ENCODE measurements around the gene SEZ6L2. TPM values are rescaled to one million over a fixed set of nuclear protein-coding genes. Genes with fewer than 3 reads are reported as not detected.
"Not testable (repeated sequence)": the region's sequence is repeated elsewhere in the genome, so short reads cannot be mapped to it uniquely, and the experiment has no call there.

Gene SEZ6L2
- total RNA-seq, 1 donor from 2014 or later, result 0.61 TPM

DNA sequence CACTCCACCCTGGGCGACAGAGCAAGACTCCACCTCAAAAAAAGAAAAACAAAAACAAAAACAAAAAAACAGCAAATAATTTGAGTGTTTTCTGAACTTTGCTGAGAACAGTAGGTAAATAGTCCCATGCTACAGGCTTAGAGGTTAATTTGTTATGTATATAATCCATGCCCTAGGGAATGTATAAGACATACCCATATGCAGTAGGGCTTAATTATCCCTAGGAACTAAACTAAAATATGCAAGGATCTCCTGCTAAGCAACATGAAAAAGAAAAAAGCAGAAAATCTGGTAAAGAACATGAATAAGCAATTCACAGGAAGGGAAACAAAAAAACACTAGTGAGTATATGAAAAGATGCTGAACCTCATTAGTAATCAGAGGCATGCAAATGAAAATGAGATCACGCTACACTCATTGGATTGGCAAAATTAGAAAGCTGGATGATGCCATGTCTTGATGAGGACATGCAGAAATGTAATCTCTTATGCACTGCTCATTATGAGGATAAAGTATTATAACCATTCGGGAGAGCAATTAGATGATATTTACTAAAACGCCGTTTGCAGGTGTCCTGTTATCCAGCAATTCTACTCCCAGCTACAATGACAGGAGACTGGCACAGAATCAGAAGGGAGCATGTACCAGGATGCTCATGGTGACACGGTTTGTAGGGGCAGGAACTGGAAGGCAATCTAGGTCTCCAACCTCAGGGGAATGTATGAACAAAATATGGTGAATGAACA is 21.1 kb upstream of the SEZ6L2 start:
- Mint-ChIP-seq H3K27me3 (no peaks in the 10 kb centered on the region), H3K27ac (peak overlapping the region; percentile 1), H3K9me3 (no peaks in the 10 kb centered on the region), H3K36me3 (ENCODE audit: low read depth) (peaks cover 46% of the 10 kb centered on the region), H3K4me3 (no peak overlapping the region), H3K4me1 (peaks cover 26% of the 10 kb centered on the region)
- intact Hi-C loops (cut with micrococcal nuclease), result loop anchor here (10.0 kb wide), 1 partner anchor 116 kb away; the partner anchor contains the start of gene MAZ
- DNase-seq, result no peak

DNA sequence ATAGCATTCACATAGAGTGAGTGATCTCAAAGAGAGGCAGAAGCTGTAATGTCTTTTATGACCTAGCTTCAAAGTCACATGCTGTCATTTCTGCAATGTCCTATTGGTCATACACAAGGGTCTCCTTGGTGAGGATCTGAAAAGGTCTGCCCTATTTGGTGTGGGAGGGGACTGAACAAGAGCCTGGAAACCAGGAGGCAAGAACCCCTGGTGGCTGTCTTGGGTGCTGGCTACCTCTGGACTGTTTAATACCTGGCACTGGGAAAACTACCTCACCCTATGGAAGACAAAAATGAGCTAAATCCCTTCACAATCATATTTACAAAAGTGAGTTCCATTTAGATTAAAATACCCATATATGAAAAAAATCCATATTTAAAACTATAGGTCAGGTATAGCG is 17.6 kb upstream of the SEZ6L2 start:
- peaks cover 38% of the 10 kb centered on the region for H3K36me3 Mint-ChIP-seq (ENCODE audit: low read depth)
- no peak overlapping the region for H3K27ac Mint-ChIP-seq
- H3K9me3 Mint-ChIP-seq, result no peaks in the 10 kb centered on the region
- H3K27me3 Mint-ChIP-seq, result no peaks in the 10 kb centered on the region
- H3K4me3 Mint-ChIP-seq, result no peak overlapping the region
- DNase-seq, result no peak
- intact Hi-C loops (cut with micrococcal nuclease), result no loop called here
- H3K4me1 Mint-ChIP-seq, result peaks cover 9% of the 10 kb centered on the region

DNA sequence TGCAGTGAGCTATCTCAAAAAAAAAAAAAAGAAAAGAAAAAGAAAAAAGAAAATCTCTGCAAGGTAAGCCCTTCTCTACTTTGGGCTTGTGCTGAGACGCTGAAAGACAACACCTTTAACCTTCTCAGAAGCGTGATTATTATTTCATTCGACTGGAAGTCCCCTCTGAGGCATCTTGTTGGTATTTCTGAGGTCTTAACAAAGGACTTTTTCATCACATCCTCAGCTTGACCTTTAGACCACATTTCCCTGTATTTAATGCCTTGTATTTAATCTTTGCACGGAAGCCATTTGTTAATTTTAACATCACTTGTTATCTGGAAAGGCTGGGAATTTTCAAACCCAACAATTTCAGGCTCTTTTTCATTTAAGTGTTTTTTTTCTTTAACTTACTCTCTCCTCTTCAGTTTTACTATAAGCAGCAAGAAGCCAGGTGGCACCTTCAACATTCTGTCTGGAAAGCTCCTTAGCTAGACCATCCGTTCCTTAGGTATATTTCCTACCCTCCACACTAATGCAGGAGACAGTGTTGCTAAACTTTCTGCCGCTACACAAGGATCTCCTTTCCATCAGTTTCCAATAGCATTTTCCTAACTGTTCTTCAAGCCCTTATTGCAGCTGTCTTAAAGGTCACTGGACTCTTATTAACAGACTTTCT is 16.4 kb upstream of the SEZ6L2 start:
- no peak overlapping the region for H3K27ac Mint-ChIP-seq
- H3K4me1 Mint-ChIP-seq, result peaks cover 7% of the 10 kb centered on the region
- no peak overlapping the region for H3K4me3 Mint-ChIP-seq
- H3K9me3 Mint-ChIP-seq, result no peaks in the 10 kb centered on the region
- DNase-seq, result no peak
- H3K36me3 Mint-ChIP-seq (ENCODE audit: low read depth), result peaks cover 28% of the 10 kb centered on the region
- intact Hi-C loops (cut with micrococcal nuclease), result no loop called here
- H3K27me3 Mint-ChIP-seq, result no peaks in the 10 kb centered on the region

DNA sequence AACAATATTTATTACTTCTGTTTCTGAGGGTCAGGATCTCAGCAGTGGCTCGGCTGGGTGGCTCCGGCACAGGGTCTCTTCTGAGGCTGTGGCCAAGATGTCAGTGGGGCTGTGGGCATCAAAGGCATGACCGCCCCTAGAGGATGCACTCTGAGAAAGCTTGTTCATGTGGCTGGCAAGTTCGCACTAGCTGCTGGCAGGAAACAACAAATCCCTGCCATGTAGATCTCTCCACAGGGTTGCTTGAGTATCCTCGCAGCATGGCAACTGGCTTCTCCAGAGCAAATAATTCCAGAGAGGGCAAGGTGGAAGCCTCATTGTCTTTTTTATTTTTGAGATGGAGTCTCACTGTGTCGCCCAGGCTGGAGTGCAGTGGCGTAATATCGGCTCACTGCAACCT is 14.2 kb upstream of the SEZ6L2 start:
- H3K4me3 Mint-ChIP-seq, result no peak overlapping the region
- peaks cover 5% of the 10 kb centered on the region for H3K4me1 Mint-ChIP-seq
- no peaks in the 10 kb centered on the region for H3K27me3 Mint-ChIP-seq
- intact Hi-C loops (cut with micrococcal nuclease), result no loop called here
- H3K9me3 Mint-ChIP-seq, result no peaks in the 10 kb centered on the region
- no peak overlapping the region for H3K27ac Mint-ChIP-seq
- H3K36me3 Mint-ChIP-seq (ENCODE audit: low read depth), result peaks cover 13% of the 10 kb centered on the region
- DNase-seq, result no peak

DNA sequence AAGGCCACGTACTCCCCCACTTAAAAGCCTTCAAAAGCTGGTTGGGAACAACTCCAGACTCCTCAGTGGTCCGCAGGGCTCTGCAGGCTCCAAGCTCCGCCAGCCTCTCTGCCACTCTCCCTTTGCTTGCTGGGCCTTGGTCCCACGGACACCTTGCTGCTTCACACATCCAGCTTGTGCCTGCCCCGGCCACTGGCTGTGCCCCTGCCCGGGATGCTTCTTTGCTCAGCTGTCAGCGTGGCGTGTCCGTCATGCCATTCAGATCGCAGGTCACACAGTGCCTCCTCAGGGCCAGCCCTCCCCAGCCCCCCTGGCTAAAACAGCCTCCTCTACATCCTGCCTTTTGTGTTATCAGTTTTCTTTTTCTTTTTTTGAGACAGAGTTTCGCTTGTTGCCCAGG is 12.7 kb upstream of the SEZ6L2 start:
- peaks cover 15% of the 10 kb centered on the region for H3K36me3 Mint-ChIP-seq (ENCODE audit: low read depth)
- H3K4me1 Mint-ChIP-seq, result peaks cover 5% of the 10 kb centered on the region
- H3K4me3 Mint-ChIP-seq, result no peak overlapping the region
- no peak overlapping the region for H3K27ac Mint-ChIP-seq
- intact Hi-C loops (cut with micrococcal nuclease), result no loop called here
- no peak for DNase-seq
- H3K9me3 Mint-ChIP-seq, result no peaks in the 10 kb centered on the region
- H3K27me3 Mint-ChIP-seq, result no peaks in the 10 kb centered on the region

DNA sequence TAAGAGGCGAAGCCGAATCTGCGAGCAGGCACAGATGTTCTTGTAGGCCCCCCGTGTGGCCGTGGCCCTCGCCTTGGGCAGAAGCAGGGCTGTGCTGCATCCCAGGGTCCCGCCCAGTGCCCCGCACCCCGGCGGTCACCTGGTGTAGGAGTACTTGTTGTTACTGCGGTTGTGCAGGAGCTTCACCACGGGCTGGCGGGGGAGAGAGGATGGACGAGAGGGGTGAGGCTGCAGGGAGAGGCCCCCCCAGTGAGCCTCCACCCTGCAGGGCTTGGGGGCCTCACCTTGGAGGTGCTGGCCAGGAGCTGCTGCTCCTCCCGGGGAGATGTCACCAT is 12.3 kb upstream of the SEZ6L2 start:
- no peaks in the 10 kb centered on the region for H3K9me3 Mint-ChIP-seq
- peaks cover 5% of the 10 kb centered on the region for H3K4me1 Mint-ChIP-seq
- no peak for DNase-seq
- H3K27me3 Mint-ChIP-seq, result no peaks in the 10 kb centered on the region
- H3K27ac Mint-ChIP-seq, result no peak overlapping the region
- intact Hi-C loops (cut with micrococcal nuclease), result no loop called here
- peaks cover 15% of the 10 kb centered on the region for H3K36me3 Mint-ChIP-seq (ENCODE audit: low read depth)
- H3K4me3 Mint-ChIP-seq, result no peak overlapping the region

DNA sequence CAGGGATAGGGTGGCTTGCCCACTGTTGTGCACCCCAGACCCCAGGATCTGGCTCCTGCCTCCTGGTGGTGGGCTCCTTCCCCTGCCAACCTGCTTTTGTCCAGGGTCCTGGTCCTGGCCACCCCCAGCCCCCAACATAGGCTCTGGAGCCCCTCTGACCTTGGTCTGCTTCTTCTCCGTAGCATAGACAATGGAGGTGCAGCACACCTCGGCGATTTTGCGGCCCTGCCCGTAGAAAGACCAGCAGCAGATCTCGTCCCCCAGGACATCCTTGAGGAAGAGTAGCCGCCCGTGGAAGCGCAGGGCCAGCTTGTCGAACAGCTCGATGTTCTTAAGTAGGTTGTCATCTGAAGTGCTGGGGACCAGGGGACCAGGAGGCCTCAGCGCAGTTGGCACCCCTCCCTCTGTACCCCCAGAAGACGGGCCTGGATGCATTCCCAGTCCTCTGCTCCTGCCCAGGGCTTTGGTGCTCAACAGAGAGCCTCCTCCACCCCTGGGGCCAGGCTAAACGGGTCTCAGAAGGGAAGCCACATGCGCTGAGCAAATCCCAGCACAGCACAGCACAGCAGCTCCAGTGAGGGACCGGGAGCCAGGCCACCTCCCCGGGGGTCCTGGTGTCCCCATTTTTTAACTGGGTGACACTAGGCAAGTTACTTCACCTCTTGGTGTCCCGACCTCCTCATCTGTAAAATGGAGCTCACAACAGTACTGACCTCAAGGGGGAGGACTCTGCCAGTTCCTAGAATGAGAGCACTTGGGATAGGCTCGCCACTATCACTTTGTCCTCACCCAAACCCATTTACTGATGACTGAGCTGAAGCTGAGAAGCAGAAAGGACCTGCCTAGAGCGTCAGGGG is 11.7 kb upstream of the SEZ6L2 start:
- Mint-ChIP-seq H3K4me3 (no peak overlapping the region), H3K27ac (no peak overlapping the region), H3K36me3 (ENCODE audit: low read depth) (peaks cover 18% of the 10 kb centered on the region), H3K9me3 (no peaks in the 10 kb centered on the region), H3K27me3 (no peaks in the 10 kb centered on the region), H3K4me1 (peaks cover 4% of the 10 kb centered on the region)
- intact Hi-C loops (cut with micrococcal nuclease), result no loop called here
- no peak for DNase-seq

DNA sequence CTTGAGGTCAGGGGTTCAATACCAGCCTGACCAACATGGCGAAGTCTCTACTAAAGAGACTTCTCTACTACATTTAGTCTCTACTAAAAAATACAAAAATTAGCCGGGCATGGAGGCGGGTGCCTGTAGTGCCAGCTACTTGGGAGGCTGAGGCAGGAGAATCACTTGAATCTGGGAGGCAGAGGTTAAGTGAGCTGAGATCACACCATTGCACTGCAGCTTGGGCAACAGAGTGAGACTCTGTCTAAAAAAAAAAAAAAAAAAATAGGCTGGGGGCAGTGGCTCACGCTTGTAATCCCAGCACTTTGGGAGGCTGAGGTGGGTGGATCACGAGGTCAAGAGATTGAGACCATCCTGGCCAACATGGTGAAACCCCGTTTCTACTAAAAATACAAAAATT is 10.5 kb upstream of the SEZ6L2 start:
- H3K36me3 Mint-ChIP-seq (ENCODE audit: low read depth), result peaks cover 15% of the 10 kb centered on the region
- DNase-seq; H3K27ac Mint-ChIP-seq; H3K9me3 Mint-ChIP-seq; intact Hi-C loops (cut with micrococcal nuclease); H3K4me1 Mint-ChIP-seq; H3K27me3 Mint-ChIP-seq; H3K4me3 Mint-ChIP-seq: not testable (repeated sequence)

DNA sequence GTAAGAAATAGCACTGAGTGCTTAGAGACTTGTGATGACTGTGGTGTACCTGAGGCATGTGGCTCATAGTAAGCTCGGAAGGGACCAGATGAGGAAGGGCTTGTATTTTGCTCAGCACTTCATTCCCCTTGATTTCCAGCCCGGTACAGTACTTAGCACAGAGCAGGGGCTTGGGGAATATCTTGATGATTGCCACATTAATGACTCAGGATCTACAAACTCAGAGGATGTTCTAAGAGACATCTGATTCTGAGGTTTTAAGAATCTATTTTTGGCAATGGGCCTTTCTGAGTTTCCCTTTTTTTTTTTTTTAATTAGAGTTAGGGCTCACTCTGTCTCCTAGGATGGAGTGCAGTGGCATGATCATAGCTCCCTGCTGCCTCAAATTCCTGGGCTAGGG is 10.0 kb upstream of the SEZ6L2 start:
- DNase-seq, result no peak
- Mint-ChIP-seq H3K4me3 (no peak overlapping the region), H3K36me3 (ENCODE audit: low read depth) (peaks cover 15% of the 10 kb centered on the region), H3K27ac (no peak overlapping the region), H3K9me3 (no peaks in the 10 kb centered on the region), H3K27me3 (no peaks in the 10 kb centered on the region), H3K4me1 (no peaks in the 10 kb centered on the region)
- intact Hi-C loops (cut with micrococcal nuclease), result no loop called here

DNA sequence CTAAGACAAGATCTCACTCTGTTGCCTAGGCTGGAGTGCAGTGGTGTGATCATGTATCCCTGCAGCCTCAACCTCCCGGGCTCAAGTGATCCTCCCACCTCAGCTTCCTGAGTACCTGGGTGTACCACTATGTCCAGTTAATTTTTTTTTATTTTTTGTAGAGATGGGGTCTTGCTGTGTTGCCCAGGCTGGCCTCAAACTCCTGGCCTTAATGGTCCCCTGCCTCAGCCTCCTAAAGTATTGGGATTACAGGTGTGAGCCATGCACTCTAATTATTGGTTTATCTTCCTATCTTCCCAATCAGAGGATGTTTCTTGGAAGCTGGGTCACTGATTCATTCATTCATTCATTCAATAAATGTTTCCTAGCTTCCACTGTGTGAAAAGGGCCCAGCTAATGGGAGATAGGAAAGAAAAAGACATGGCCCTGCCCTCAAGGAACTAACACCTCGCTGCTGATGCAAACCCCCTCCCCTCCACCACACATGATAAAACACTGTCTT is 9.4 kb upstream of the SEZ6L2 start:
- Mint-ChIP-seq H3K4me3 (no peak overlapping the region), H3K27ac (no peak overlapping the region), H3K9me3 (no peaks in the 10 kb centered on the region), H3K27me3 (no peaks in the 10 kb centered on the region), H3K36me3 (ENCODE audit: low read depth) (peaks cover 11% of the 10 kb centered on the region), H3K4me1 (no peaks in the 10 kb centered on the region)
- intact Hi-C loops (cut with micrococcal nuclease), result no loop called here
- no peak for DNase-seq

DNA sequence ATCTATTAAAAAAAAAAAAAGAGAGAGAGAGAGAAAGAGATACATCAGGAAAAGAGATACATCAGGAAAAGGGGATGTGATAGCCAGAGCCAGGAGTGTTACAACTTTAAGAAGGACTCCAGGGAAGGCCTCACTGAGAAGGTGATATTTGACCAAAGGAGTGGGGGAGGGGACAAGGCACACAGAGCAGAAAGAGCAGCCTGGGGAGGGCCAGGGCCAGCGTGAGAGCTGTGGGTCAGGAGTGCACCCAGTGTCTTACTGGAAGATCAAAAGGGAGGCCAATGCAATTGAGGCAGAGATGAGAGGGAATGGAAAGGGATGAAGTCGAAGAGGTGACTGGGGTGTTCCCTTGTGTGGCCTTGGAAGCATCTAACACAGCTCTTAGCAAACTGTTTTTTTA is 8.6 kb upstream of the SEZ6L2 start:
- no peaks in the 10 kb centered on the region for H3K27me3 Mint-ChIP-seq
- DNase-seq, result no peak
- peaks cover 7% of the 10 kb centered on the region for H3K36me3 Mint-ChIP-seq (ENCODE audit: low read depth)
- no peak overlapping the region for H3K4me3 Mint-ChIP-seq
- peaks cover 3% of the 10 kb centered on the region for H3K4me1 Mint-ChIP-seq
- no peaks in the 10 kb centered on the region for H3K9me3 Mint-ChIP-seq
- no peak overlapping the region for H3K27ac Mint-ChIP-seq
- intact Hi-C loops (cut with micrococcal nuclease), result no loop called here

DNA sequence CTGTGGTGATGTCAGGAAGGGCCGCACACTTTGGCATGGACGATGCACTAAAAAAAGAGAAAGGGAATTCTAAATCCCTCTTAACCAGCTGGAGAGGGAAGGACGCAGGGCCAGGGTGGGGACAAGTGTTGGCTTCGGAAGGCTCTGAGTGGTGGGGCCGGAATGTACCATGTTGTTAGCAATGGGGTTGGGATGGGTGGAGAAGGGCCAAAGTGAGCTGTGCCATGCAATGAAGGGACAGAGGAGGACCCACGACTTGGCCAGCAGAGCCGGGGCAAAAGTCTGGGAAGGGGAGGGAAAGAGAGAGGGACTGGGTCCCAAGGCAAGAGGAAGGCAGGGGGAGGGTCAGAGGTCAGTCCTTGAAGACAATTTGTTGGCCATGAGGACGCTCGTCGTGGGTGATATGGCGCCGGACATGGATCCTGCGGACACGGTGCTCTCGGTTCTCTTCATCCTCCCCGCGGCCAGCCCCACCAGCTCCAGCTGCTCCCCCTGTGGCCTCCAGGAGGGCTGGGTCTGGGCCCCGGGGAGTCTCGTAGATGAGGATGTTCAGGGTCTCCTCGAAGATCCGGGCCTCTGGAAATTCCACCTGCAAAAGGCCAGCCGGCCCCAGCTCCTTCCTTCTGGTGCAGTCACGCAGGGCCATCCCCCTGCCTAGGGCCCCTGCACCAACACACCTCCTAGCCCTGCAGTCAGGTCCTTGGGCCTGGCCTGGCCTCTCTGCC is 7.3 kb upstream of the SEZ6L2 start:
- H3K36me3 Mint-ChIP-seq (ENCODE audit: low read depth), result peaks cover 7% of the 10 kb centered on the region
- peaks cover 4% of the 10 kb centered on the region for H3K27me3 Mint-ChIP-seq
- no peak overlapping the region for H3K4me3 Mint-ChIP-seq
- intact Hi-C loops (cut with micrococcal nuclease), result no loop called here
- no peaks in the 10 kb centered on the region for H3K9me3 Mint-ChIP-seq
- no peak for DNase-seq
- peaks cover 5% of the 10 kb centered on the region for H3K4me1 Mint-ChIP-seq
- H3K27ac Mint-ChIP-seq, result no peak overlapping the region

DNA sequence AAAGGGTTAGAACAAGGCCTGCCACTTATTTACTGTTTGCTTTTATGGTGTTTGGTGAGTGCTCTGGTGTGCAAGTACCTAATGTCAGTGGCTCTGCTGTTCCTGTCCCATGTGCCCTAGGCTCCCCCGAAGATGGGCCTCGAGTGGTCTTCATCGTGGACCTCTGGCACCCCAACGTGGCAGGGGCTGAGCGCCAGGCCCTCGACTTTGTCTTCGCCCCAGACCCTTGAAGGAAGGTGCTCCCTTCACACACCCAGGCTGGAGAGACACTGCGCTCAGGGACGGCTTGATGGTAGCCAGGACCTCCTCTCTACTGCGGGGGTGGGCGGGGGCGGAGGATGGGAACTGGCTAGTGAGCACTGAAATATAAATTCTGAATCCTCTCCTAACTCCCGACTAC is 6.3 kb upstream of the SEZ6L2 start:
- Mint-ChIP-seq H3K36me3 (ENCODE audit: low read depth) (peaks cover 7% of the 10 kb centered on the region), H3K27me3 (peaks cover 6% of the 10 kb centered on the region), H3K4me3 (no peak overlapping the region), H3K4me1 (peaks cover 7% of the 10 kb centered on the region), H3K9me3 (no peaks in the 10 kb centered on the region), H3K27ac (no peak overlapping the region)
- no peak for DNase-seq
- intact Hi-C loops (cut with micrococcal nuclease), result no loop called here
